Activated naive CD4-positive, alpha-beta T cell (primary cell): ENCODE data around the gene PRKAG2.

Source experiments
- DNase-seq, 4 experiments: peaks; one replicate each; lab custom pipeline; 2025; lab: John Stamatoyannopoulos, UW

The PRKAG2 gene

GRCh38 chr7:151866028-151866427, 10.9 kb downstream of the PRKAG2 start:
- DNase-seq: no peak

GRCh38 chr7:151865070-151865670, 11.7 kb downstream of the PRKAG2 start:
- DNase-seq: no peak

GRCh38 chr7:151864561-151864960, 12.4 kb downstream of the PRKAG2 start:
- DNase-seq: no peak

- DNase-seq: no peak
Measured at GRCh38 chr7:151864081-151864480, 12.8 kb downstream of the PRKAG2 start.

GRCh38 chr7:151863386-151864079, 13.4 kb downstream of the PRKAG2 start:
- DNase-seq: no peak

- DNase-seq: no peak
Measured at GRCh38 chr7:151862606-151863381, 14.1 kb downstream of the PRKAG2 start.

- no peak for DNase-seq
Measured at GRCh38 chr7:151861881-151862280, 15.0 kb downstream of the PRKAG2 start.

- DNase-seq: no peak
Measured at GRCh38 chr7:151860771-151861170, 16.1 kb downstream of the PRKAG2 start.

GRCh38 chr7:151859948-151860685, 16.8 kb downstream of the PRKAG2 start:
- no peak for DNase-seq

GRCh38 chr7:151859111-151859947, 17.6 kb downstream of the PRKAG2 start:
- no peak for DNase-seq

GRCh38 chr7:151858456-151858855, 18.5 kb downstream of the PRKAG2 start:
- no peak for DNase-seq

GRCh38 chr7:151857866-151858450, 19.0 kb downstream of the PRKAG2 start:
- DNase-seq: no peak

- no peak for DNase-seq
Measured at GRCh38 chr7:151857412-151857811, 19.5 kb downstream of the PRKAG2 start.

GRCh38 chr7:151856516-151856915, 20.4 kb downstream of the PRKAG2 start:
- DNase-seq: no peak

- DNase-seq: no peak
Measured at GRCh38 chr7:151856098-151856497, 20.8 kb downstream of the PRKAG2 start.

GRCh38 chr7:151854720-151855071, 22.2 kb downstream of the PRKAG2 start:
- DNase-seq: no peak

- DNase-seq: no peak
Measured at GRCh38 chr7:151853896-151854719, 22.8 kb downstream of the PRKAG2 start.

GRCh38 chr7:151852486-151853396, 24.2 kb downstream of the PRKAG2 start:
- DNase-seq: no peak

- no peak for DNase-seq
Measured at GRCh38 chr7:151851782-151852181, 25.1 kb downstream of the PRKAG2 start.
